HG02678 (cell line): ENCODE measurements around the gene DOCK10.
A peak's percentile ranks its signal among the peaks of the same experiment; 100 is the strongest.

ENCODE experiments used
- ATAC-seq: cut with Tn5 transposase; IDR thresholded peaks from one replicate; pipeline ENCODE4 v1.9.1; 2021; ENCODE audit warnings: mild to moderate bottlenecking, moderate library complexity; ENCODE audit not compliant: unreplicated experiment

Gene DOCK10

GRCh38 chr2:225042800-225043167, 516 bp upstream of the DOCK10 start:
- ATAC-seq, result no peak

GRCh38 chr2:225041207-225041850, 939 bp downstream of the DOCK10 start:
- ATAC-seq, result peak; percentile 62

- peak; percentile 19 for ATAC-seq
Measured at GRCh38 chr2:225040856-225041206, 1.4 kb downstream of the DOCK10 start.

GRCh38 chr2:225040142-225040541, 2.1 kb downstream of the DOCK10 start:
- ATAC-seq, result no peak

- no peak for ATAC-seq
Measured at GRCh38 chr2:225038231-225038523, 4.1 kb downstream of the DOCK10 start.

- no peak for ATAC-seq
Measured at GRCh38 chr2:225037415-225038230, 4.6 kb downstream of the DOCK10 start.

GRCh38 chr2:225036431-225036830, 5.8 kb downstream of the DOCK10 start:
- ATAC-seq, result no peak

GRCh38 chr2:225033440-225034318, 8.6 kb downstream of the DOCK10 start:
- ATAC-seq, result no peak

- ATAC-seq, result no peak
Measured at GRCh38 chr2:225032246-225032645, 10.0 kb downstream of the DOCK10 start.

GRCh38 chr2:225031599-225031998, 10.7 kb downstream of the DOCK10 start:
- peak; percentile 38 for ATAC-seq

GRCh38 chr2:225030893-225031292, 11.4 kb downstream of the DOCK10 start:
- ATAC-seq, result no peak

GRCh38 chr2:225030203-225030602, 12.1 kb downstream of the DOCK10 start:
- ATAC-seq, result no peak

GRCh38 chr2:225028572-225028971, 13.7 kb downstream of the DOCK10 start:
- ATAC-seq, result no peak

- no peak for ATAC-seq
Measured at GRCh38 chr2:225027061-225027762, 15.1 kb downstream of the DOCK10 start.

- no peak for ATAC-seq
Measured at GRCh38 chr2:225025917-225026571, 16.2 kb downstream of the DOCK10 start.

- ATAC-seq, result no peak
Measured at GRCh38 chr2:225022188-225022587, 20.1 kb downstream of the DOCK10 start.

- no peak for ATAC-seq
Measured at GRCh38 chr2:225020168-225020849, 22.0 kb downstream of the DOCK10 start.

GRCh38 chr2:225019105-225019504, 23.2 kb downstream of the DOCK10 start:
- no peak for ATAC-seq

- no peak for ATAC-seq
Measured at GRCh38 chr2:225017713-225018112, 24.6 kb downstream of the DOCK10 start.

GRCh38 chr2:225017098-225017685, 25.1 kb downstream of the DOCK10 start:
- no peak for ATAC-seq
